ENCODE measurements around the gene SKAP2.

- TF ChIP-seq POLR2AphosphoS5 (IDR thresholded peaks at IDR 0.05; ENCODE audit: low read depth, low read length): no peak
- no peak for TF ChIP-seq CTCF (IDR thresholded peaks at IDR 0.05)
- TF ChIP-seq SIN3A (IDR thresholded peaks at IDR 0.05; ENCODE audit: borderline replicate concordance, insufficient read depth, low read depth, low read length): no peak
Measured at GRCh38 chr7:26858735-26859134, 5.7 kb downstream of the SKAP2 start.

All from Panc1 (cell line).